Hematopoietic multipotent progenitor cell (in vitro differentiated cells): ENCODE data around the gene TBC1D26. TPM values are rescaled to one million over a fixed set of nuclear protein-coding genes. Genes with fewer than 3 reads are reported as not detected.
A peak's percentile ranks its signal among the peaks of the same experiment; 100 is the strongest.
"Not testable (repeated sequence)": the region's sequence is repeated elsewhere in the genome, so short reads cannot be mapped to it uniquely, and the experiment has no call there.

Source experiments
- DNase-seq, 3 donors: peaks; one replicate each; pipeline ENCODE4 v3.0.0-alpha.2; 2011 to 2015; ENCODE audit warnings: low read depth in 2 of 3, low spot score in 2 of 3
- total RNA-seq: library from RNA; depleted of rRNA; stranded (reverse); fragments of >200 nt; gene quantifications from one replicate; pipeline ENCODE4 v1.2.3, GENCODE V29; 2012

TBC1D26 gene
- total RNA-seq = not detected

DNA sequence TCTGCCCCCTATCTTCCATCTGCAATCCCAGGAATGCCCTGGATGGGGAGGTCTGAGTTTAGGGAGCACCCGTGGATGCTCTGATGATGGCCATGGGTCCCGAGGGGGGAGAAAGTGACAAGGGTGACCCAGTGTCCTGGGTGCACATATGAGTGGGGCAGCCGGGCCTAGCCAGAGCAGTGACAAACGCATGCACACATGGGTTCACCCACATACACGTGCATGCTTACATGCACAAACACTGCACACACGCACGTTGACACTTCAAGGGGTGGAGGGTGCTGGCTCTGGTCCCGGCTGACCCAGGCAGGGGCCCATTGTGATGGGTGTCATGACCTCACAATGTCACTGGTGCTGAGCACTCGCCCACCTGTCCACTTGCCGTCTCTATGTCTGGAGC is at the start of gene TBC1D26:
Gene TBC1D26 (plus strand): TSS at position 384 of the 400 bp plus-strand sequence. CDS start 3,066 bp downstream, outside the sequence.
- not testable (repeated sequence) for DNase-seq

DNA sequence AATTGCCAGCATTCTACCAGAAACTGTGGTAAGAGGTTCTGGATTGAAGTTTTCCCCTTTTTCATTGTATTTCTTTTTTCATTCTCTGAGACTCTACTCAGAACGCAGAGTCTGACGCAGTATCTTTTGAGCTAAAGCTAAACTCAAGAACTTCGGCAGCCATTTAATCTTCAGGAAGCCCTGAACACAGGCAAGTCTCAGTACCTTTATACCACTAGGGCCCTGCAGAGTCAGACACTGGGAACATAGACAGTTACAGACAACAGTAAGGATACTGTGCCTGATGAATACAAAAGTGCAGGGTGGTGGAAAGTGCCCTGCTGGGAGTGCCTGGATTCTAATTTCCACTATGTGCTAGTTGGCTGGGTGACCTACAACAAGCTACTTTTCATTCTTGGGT is 48.9 kb upstream of the TBC1D26 start:
- DNase-seq = not testable (repeated sequence)

DNA sequence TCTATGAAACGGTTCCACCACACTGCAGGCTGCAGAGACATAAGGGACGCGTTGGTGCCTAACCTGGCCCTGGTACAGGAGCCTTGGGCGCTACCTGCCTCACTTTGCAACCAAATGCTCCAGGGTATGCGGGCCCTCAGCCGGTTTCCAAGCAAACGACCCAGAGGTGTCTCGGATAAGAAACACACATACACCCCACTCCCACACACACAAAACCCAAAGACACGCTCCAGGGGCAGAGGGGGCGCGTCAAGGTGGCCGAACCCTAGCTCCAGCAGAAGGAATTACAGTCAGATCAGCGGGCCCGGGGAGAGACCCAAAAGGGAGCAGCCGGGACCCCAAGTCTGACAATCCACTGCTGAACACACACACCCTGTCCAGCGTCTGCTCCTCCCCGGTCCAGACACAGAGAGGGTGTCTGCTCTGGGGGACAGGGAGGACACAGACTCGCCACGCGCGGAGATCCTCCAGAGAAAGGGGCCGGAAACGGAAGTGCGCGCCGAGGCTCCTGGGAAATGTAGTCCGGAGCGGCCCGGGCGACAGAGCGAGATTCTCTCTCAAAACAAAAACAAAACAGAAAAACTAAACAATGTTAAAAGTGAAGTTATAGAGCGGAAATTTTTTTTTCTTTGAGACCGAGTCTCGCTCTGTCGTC is 48.1 kb upstream of the TBC1D26 start, which contains the start of gene TRIM16:
Gene TRIM16 (minus strand): TSS at position 488 of the 655 bp plus-strand sequence. CDS start 32,702 bp downstream, outside the sequence.
- DNase-seq = peak; percentile 49 to 75 (median 68)

DNA sequence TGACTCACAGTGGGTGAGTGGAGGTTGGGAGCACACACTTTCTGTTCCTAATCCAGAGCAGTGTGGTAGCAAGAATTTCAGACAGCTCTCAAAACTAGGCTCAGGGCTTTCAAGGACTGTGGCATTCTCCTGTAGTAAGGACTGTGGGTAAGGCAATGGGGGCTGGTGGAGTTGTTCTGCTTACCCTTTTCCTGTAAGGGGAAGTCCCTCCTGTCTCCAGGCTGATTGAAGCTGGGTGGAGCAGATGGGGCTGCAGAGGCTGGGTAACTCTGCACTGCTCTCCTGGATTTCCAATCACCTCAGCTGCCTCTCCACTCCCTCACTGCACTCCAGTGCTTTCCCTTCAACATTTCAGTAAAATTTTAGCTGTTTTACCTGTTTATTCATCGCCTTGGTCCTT is 44.6 kb upstream of the TBC1D26 start:
- DNase-seq = not testable (repeated sequence)

DNA sequence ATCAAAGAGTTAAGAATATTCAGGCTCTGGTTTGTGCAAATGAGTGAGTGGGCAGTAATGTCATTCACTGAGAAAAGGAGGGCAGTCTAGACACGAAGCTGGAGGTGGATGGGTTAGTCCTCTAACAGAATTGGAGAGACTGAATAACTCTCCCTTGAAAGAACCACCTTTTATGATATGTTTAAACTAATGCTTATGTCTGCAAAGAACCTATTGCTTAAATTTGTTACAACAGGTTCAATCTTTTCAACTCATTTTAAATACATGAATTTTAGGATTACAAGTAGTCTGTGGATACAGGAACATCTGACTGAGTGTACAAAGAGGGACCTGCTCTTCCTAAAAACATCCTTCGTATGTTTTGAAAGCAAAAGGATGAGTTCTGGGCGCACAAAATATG is 33.1 kb upstream of the TBC1D26 start:
- DNase-seq = not testable (repeated sequence)

DNA sequence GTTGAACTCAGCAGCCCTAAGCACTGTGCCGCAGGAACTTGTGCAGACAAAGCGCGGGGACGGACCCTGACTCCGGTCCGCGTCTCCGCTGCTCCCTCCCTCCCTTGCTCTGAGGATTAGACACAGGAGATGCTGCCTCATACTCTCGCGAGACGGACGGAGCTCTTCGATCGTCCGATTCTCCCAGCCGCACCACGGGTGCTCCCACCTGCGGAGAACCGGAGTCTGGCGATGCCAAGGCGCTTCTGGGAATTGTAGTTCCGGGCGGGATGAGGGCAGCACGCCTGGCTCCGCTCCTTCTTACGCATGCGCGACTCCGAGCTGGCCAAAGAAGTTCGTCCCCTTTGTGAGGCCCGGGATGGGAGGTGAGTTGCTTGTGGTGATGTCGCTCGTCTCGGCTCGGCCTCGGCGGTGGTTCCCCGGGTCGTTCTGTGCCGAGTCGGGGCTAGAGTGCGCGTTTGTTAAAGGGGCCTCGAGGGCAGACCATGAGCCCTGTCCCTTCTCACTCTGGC is 32.6 kb upstream of the TBC1D26 start, which contains the start of gene ZNF286A:
Gene ZNF286A (plus strand): TSS at position 340 of the 512 bp plus-strand sequence. CDS start 578 bp downstream, outside the sequence.
- DNase-seq = peak; percentile 76 to 98 (median 98)

DNA sequence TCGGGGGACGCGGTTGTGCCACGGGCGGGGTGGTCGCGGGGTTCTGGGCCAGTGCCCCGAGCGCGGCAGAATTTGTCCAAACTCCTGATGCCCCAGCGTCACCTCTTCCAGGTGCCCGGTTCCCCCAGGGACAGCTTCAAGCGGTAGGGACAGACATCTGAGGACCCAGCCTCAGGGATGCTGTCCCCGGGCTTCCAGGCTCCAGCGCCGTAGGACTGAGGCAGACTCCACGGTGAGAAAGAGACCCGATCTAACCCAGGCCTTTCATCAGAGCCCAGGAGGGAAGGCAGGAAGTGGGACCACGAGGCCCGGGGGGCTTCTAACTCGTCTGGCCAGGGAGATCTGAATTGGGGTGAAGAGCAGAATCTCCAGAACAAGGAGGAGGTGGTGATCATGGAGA is 32.1 kb upstream of the TBC1D26 start:
- not testable (repeated sequence) for DNase-seq

DNA sequence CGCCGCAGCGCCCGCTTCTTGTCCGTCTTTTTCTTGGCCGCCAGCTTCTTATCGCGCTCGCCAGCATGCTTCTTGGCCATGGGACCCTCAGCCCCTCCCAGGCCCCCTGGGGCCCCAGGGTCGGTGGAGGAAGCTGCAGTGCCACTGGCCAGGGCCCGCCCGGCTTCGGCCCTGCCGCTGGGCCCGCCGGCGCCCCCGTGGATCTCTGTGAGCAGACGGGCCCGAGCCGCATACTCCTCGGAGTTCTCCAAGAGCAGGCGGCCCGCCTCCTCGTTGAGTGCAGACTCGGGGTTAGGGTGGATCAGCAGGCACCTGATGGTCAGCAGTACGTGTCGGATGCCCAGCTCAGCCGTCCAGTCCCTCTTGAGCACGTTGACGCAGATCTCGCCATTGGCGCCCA is 27.8 kb upstream of the TBC1D26 start:
- not testable (repeated sequence) for DNase-seq

DNA sequence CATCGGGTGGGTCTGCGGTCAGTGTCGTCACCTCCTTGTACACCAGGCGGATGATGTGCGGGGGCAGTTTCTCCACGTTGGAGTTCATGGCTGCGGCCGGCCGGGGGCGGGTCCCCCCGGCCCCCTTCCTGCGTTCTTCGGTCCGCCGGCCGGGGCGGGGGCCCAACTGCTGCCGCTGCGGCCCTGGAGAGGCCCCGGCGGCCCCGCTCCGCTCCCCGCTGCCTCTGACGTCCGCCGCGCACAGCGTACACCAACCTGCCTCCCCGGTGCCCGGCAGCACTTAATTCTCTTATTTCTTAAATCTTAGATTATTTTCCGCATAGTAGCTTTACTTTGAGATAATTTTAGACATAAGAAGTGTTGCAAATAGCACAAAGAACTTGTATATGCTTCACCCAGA is 27.3 kb upstream of the TBC1D26 start:
- DNase-seq = not testable (repeated sequence)

DNA sequence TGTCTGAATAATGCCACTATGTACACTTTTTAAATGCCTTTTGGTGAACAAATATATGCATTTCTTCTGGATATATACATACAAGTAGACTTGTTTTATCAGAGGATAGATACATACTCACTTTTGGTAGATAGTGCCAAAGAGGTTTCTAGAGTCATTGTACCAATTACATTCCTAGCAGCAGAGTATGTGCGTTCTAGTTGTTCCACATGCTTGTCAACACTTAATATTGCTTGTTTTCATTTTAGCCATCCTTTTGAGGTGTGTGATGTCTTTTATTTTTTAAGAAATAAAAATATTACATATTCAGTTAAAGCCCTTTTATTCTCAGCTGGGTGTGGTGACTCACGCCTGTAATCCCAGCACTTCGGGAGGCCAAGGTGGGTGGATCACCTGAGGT is 23.2 kb upstream of the TBC1D26 start:
- DNase-seq = not testable (repeated sequence)

DNA sequence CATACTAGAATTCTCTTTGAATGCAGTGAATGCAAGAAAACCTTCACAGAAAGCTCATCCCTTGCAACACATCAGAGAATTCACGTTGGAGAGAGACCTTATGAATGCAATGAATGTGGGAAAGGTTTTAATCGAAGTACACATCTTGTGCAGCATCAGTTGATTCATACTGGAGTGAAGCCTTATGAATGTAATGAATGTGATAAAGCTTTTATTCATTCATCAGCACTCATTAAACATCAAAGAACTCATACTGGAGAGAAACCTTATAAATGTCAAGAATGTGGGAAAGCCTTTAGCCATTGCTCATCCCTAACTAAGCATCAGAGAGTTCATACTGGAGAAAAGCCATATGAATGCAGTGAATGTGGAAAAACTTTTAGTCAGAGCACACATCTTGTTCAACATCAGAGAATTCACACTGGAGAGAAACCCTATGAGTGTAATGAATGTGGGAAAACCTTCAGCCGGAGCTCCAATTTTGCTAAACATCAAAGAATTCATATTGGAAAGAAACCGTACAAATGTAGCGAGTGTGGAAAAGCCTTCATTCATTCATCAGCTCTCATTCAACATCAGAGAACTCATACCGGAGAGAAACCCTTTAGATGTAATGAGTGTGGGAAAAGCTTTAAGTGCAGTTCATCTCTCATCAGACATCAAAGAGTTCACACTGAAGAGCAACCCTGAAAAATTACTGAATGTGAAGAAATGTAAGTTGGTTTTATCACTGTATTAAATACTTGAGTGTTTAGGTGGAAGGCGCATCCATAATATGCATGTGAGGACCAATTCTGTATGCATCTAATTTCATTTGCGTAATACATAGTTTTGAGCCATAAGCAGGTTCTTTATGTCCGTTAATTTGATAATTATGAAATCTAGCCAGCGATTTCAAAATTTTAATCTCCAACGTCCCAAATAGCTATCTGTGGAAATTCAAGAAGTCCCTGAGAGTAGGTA is 15.2 kb upstream of the TBC1D26 start:
- DNase-seq = not testable (repeated sequence)

DNA sequence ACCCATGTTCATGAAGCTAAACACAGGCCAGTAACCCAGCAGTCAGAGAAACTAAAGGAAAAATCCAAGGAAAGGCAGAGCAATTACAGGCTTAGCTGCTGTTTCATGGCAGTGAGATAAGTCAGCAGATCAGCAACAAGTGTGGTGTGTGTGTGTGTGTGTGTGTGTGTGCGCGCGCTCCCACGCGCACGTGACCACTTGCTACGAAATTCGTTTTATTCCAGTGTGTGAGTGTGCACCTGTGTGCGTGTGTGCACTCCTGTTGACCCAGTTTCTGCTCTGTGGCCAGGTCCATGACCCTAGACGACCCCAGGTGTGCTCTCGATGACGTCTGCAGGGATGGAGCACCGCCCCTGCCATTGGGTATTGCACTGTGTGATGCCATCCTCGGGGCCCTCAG is 1.5 kb upstream of the TBC1D26 start:
- DNase-seq = not testable (repeated sequence)

DNA sequence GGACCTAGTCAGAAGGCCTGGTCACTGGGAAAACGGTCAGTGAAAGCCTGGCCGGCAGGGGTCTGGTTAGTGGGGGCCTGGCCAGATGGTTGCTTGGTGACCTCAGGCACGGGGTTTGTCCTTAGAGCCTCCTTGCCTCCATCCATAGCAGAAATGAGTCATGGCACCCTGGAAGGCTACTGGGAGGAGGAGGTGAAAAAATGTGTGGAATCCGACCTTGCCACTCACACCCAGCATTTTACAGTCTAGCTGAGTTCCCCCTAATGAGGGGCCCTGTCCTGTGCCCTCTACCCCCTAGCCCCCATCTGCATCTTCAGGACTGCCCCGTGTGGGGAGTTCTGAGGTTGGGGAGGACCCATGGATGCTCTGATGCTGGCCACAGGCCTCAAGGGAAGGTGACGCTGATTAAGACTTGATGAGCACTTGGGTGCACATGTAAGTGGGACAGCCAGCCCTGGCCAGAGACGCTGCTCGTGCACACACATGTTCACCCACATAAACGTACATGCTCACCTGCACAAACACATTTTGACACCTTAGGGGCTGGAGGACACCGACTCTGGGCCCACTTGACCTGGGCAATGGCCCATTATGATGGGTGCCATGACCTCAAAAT is 1.2 kb downstream of the TBC1D26 start:
- DNase-seq = not testable (repeated sequence)

DNA sequence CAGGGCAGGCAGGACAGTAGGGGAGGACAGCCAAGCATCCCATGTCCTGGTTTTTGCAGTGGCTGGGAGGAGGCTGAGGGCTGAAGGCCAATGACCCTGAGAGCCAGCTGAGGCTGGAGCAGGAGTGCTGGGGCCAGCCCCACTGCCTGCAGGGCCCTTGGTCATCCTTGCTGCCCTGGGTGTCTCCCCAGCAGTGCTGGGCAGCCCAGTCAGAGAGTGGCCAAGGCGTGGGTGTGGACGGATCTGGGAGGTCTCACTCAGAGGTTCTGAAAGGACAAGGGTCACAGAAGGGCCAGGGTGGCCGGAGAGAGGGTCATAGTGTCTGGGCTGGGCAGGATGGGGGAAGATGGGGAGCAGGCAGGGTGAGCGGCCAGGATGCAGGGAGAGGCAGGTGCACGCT is 4.5 kb downstream of the TBC1D26 start:
- not testable (repeated sequence) for DNase-seq

DNA sequence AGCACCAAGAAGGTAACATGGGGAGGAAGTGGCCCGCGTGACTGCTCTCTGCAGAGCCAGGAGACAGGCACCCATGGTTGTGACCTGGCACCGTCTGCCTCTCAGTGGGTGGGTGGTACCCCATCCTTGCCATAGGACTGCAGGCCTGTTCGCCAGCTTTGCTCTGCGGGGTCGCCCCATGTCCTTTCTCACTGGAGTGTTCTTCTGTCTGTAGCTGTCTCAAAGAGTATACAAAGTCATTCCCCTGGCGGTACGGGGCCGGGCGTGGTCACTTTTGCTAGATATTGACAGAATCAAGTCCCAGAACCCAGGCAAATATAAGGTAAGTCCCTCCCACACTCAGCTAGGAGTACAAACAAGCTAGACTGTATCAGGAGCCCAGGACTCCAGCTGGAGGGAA is 6.0 kb downstream of the TBC1D26 start:
- DNase-seq = no peak

DNA sequence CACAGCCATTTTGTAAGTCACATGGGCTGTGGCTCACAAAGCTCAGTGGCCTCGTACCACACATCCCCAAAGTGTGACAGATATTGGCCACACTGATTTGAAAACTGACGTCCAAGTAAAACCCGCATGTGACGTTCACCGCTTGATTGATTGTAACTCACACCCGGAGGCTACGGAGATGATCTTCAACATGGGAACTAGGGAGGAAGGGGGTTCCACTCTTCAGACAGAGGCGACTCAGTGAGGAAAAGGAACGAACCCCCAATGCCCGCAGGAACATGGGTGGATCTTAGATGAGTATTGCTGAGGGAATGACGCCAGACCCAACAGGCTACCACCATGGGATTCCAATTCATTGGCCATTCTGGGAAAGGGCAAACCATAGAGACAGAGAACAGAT is 7.2 kb downstream of the TBC1D26 start:
- DNase-seq = not testable (repeated sequence)

DNA sequence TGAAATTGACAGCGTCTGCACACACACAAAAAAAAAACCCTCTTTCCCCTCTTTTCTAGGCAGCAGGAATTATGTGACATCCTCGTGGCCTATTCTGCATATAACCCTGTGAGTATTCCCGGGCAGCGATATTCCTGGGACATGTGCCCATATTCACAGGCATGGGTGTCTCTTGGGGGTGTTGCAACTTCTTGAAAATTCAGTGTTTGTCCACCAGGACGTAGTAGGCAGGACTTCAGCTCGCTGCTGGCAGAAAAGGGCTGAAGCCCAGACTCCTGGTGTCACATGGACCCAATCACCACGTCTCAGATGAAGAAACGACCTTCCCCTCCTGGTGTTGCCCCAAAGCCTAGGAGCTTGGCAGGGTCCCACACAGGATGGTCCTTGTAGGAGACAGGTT is 8.0 kb downstream of the TBC1D26 start:
- DNase-seq = not testable (repeated sequence)

DNA sequence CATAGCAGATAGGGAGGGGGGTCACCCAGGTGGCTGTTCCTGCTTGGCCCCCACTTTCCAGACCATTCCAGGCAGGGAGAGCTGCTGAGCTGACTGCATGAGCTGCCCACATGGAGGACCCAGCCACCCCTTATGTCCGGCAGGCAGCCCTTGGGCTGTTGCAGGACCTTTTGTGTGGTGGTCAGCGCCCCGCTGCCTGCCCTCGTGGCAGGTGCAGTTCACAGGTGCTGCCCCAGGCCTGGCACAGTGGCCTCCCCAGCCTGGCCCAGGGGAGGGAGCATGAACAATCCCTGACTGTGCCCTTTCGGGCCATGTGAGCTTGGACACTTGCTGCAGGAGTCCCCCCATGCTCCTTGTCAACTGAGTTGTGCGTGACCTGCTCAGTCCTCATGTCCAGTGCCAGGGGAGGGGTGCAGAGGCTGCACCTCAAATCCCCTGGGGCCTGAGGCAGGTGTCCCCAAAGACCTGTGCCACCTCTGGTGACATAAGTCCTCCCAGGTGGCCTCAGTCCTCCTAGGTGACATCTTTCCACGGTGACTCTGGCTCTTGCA is 8.6 kb downstream of the TBC1D26 start:
- DNase-seq = no peak

DNA sequence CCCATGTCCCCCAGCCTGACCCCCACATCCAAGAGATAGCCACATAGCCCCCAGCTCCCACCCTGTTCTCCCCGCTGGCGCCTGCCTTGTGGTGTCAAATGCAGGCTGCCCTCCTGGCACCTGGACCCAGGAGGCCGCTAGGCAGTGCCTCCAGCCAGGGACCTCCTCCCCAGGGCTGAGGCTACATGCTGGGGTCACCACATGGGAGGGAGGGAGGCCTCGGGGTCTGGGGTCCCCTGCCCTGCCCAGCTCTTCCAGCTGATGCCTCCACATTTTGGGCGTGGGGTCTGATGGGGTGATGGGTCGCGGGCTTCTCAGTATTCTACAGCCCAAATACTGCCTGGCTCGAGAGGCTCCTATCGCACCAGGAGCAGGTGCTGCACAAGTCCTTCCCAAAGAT is 9.5 kb downstream of the TBC1D26 start:
- no peak for DNase-seq

DNA sequence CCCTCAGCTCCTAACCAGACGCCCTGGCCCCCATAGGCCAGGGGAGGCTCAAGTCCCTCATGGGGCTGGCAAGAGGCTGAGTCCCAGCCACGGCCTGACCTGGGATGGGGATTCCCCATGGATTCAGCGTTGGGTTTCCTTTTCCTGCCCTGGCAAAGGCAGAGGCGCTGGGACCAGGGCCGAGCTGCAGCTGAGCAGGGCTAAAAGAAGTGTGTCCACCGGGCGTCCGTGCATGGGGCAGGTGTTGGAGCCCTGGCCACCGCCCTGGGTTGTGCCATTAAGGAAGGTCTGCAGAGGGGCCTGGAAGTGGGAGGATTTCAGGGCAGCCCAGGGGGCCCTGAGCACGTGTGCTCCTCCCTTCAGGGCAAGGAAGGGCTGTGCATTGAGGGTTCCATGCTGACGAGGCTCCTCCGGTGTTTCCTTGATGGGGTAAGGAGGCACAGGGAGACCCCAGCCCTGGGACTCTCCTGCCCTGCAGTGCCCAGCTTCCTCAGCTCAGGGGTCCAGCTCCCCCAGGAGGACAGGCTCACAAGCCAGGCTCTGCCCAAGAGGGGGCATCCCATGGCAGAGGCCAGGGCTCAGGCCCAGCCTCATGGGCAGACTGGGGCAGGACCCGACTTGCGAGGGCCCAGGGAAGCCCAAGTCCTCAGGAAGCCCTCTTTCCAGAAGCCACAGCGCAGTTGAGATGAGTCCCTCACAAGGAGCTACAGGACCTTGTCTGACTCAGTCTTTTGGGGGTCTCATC is 10.1 kb downstream of the TBC1D26 start:
- no peak for DNase-seq
